Colonic mucosa (tissue), 4 donors: ENCODE results near the gene LRP1B. TPM values are rescaled to one million over a fixed set of nuclear protein-coding genes. Genes with fewer than 3 reads are reported as not detected.

ENCODE experiments used
- DNase-seq: peaks from one replicate; pipeline ENCODE4 v3.0.0-alpha.2; 2020
- H3K27ac ChIP-seq: fragments of 200-600 bp; one replicate; pipeline ENCODE4 v1.8.0; 2021
- H3K27me3 ChIP-seq: fragments of 200-600 bp; one replicate; pipeline ENCODE4 v1.8.0; 2021
- H3K36me3 ChIP-seq: fragments of 200-600 bp; one replicate; pipeline ENCODE4 v1.8.0; 2021
- H3K4me1 ChIP-seq: fragments of 200-600 bp; one replicate; pipeline ENCODE4 v1.8.0; 2021; ENCODE audit warnings: mild to moderate bottlenecking
- H3K4me3 ChIP-seq: fragments of 200-600 bp; one replicate; pipeline ENCODE4 v1.8.0; 2021
- H3K9ac ChIP-seq, 2 donors: one replicate each; pipeline ENCODE4 v1.7.0; 2013; ENCODE audit warnings: control low read depth in 2 of 2, low read depth in 2 of 2, low read length in 2 of 2
- H3K9me3 ChIP-seq: fragments of 200-600 bp; one replicate; pipeline ENCODE4 v1.8.0; 2021
- intact Hi-C: fragments of 100-400 bp; cut with DNase I; formaldehyde crosslinking; loops from one replicate; pipeline ENCODE4 v1.14.1; 2022
- total RNA-seq, 2 donors: library from RNA; stranded (reverse); fragmentation: NEBNext Ultra II Directional in 1 of 2; extraction: Animal tissue kit (Norgen Biotek cat#: 25700) in 1 of 2; gene quantifications; one replicate each; pipeline ENCODE4 v1.2.1, GENCODE V29; 2021
- TF ChIP-seq, protein P1 (sequence below): fragments of 200-600 bp; IDR thresholded peaks from one replicate; pipeline ENCODE4 v1.8.0; 2022; ENCODE audit warnings: antibody characterized with exemption, mild to moderate bottlenecking
- donor health status: healthy.
- donor health status: DM: no; HTN: no; CAD: no.
- donor health status: DM: no; HTN: no; CAD: no.

The LRP1B gene
- total RNA-seq, 2 donors from 2014 or later, result 0.10 to 0.19 TPM

- H3K36me3 ChIP-seq, result no peaks in the 10 kb centered on the region
- H3K4me3 ChIP-seq, result no peak overlapping the region
- TF ChIP-seq, protein P1, sequence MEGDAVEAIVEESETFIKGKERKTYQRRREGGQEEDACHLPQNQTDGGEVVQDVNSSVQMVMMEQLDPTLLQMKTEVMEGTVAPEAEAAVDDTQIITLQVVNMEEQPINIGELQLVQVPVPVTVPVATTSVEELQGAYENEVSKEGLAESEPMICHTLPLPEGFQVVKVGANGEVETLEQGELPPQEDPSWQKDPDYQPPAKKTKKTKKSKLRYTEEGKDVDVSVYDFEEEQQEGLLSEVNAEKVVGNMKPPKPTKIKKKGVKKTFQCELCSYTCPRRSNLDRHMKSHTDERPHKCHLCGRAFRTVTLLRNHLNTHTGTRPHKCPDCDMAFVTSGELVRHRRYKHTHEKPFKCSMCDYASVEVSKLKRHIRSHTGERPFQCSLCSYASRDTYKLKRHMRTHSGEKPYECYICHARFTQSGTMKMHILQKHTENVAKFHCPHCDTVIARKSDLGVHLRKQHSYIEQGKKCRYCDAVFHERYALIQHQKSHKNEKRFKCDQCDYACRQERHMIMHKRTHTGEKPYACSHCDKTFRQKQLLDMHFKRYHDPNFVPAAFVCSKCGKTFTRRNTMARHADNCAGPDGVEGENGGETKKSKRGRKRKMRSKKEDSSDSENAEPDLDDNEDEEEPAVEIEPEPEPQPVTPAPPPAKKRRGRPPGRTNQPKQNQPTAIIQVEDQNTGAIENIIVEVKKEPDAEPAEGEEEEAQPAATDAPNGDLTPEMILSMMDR, result no peak
- H3K27me3 ChIP-seq, result no peaks in the 10 kb centered on the region
- no peak overlapping the region for H3K27ac ChIP-seq
- DNase-seq, result no peak
- no peaks in the 10 kb centered on the region for H3K4me1 ChIP-seq
- no peak overlapping the region for H3K9ac ChIP-seq
- no peaks in the 10 kb centered on the region for H3K9me3 ChIP-seq
- intact Hi-C loops, result no loop called here
These were observed 1546.3 kb downstream of the LRP1B start for GRCh38 chr2:140584471-140584870.

- no peaks in the 10 kb centered on the region for H3K9me3 ChIP-seq
- no peaks in the 10 kb centered on the region for H3K36me3 ChIP-seq
- no peak overlapping the region for H3K4me3 ChIP-seq
- intact Hi-C loops, result no loop called here
- no peak overlapping the region for H3K27ac ChIP-seq
- DNase-seq, result no peak
- H3K27me3 ChIP-seq, result no peaks in the 10 kb centered on the region
- H3K9ac ChIP-seq, result no peak overlapping the region
- no peaks in the 10 kb centered on the region for H3K4me1 ChIP-seq
- TF ChIP-seq, protein P1, result no peak
These were observed 1550.2 kb downstream of the LRP1B start for GRCh38 chr2:140580532-140581151.

DNA sequence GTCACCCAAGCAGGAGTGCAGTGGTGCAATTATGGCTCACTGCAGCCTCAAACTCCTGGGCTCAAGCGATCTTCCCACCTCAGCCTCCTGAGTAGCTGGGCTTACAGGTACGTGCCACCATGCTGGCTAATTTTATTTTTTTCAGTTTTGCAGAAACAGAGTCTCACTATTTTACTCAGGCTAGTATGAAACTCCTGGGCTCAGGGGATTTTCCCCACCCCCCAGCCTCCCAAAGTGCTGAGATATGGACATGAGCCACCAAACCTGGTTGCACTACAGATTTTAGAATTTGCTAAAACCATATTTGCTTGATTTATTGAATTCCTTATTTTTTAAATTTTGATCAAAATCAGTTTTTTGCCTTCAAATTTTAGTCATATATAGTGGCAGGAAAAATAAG is 1553.4 kb downstream of the LRP1B start:
- Histone ChIP-seq H3K9ac (no peak overlapping the region), H3K9me3 (no peaks in the 10 kb centered on the region), H3K4me3 (no peak overlapping the region), H3K27ac (no peak overlapping the region), H3K4me1 (no peaks in the 10 kb centered on the region), H3K36me3 (no peaks in the 10 kb centered on the region), H3K27me3 (no peaks in the 10 kb centered on the region)
- intact Hi-C loops, result no loop called here
- DNase-seq, result no peak
- TF ChIP-seq, protein P1, result no peak

DNA sequence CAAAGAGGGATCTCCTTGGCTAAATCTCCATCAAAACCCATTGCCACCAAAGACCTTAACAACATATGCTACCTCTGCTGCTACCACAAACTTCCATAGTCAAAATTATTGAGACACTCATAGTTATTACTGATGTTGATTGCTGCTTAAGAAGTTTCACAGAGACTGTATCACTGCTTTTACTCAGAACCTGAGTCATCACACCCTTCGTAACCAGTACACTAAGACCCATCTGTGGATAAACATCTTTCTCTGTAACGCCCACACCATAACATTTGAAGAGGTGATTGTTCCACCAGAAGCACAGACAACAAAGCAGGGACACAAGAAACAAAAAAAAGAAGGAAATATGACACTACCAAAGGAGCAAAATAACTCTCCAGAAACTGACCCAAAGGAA is 1563.1 kb downstream of the LRP1B start:
- no peaks in the 10 kb centered on the region for H3K36me3 ChIP-seq
- no peaks in the 10 kb centered on the region for H3K27me3 ChIP-seq
- TF ChIP-seq, protein P1, result no peak
- intact Hi-C loops, result no loop called here
- no peak overlapping the region for H3K9ac ChIP-seq
- no peak for DNase-seq
- H3K27ac ChIP-seq, result no peak overlapping the region
- H3K9me3 ChIP-seq, result no peaks in the 10 kb centered on the region
- H3K4me1 ChIP-seq, result no peaks in the 10 kb centered on the region
- H3K4me3 ChIP-seq, result no peak overlapping the region

DNA sequence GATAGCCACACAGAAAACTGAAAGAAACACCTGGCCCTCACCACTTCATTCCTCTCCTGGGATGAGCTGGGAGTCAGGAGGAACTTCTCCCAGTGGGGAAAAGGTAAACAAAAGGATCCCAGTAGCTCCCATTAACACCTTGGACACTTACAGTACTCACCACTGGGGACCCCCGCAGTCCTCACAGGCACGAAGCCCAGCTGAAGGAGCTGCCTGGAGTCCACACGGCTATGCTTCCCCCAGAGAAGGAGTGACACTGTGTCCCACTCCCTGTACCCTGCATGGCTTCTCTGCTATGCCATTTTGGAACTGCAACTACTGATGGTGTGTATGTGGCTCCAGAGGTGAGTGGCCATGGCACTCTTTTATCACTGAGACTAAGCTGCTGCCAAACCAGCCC is 1565.1 kb downstream of the LRP1B start:
- DNase-seq, result no peak
- no peaks in the 10 kb centered on the region for H3K27me3 ChIP-seq
- H3K36me3 ChIP-seq, result no peaks in the 10 kb centered on the region
- no peak overlapping the region for H3K4me3 ChIP-seq
- H3K9ac ChIP-seq, result no peak overlapping the region
- TF ChIP-seq, protein P1, result no peak
- no peaks in the 10 kb centered on the region for H3K9me3 ChIP-seq
- no peaks in the 10 kb centered on the region for H3K4me1 ChIP-seq
- intact Hi-C loops, result no loop called here
- no peak overlapping the region for H3K27ac ChIP-seq
